ENCODE data around the gene GGT6.
A peak's percentile ranks its signal among the peaks of the same experiment; 100 is the strongest.

The GGT6 gene

DNA sequence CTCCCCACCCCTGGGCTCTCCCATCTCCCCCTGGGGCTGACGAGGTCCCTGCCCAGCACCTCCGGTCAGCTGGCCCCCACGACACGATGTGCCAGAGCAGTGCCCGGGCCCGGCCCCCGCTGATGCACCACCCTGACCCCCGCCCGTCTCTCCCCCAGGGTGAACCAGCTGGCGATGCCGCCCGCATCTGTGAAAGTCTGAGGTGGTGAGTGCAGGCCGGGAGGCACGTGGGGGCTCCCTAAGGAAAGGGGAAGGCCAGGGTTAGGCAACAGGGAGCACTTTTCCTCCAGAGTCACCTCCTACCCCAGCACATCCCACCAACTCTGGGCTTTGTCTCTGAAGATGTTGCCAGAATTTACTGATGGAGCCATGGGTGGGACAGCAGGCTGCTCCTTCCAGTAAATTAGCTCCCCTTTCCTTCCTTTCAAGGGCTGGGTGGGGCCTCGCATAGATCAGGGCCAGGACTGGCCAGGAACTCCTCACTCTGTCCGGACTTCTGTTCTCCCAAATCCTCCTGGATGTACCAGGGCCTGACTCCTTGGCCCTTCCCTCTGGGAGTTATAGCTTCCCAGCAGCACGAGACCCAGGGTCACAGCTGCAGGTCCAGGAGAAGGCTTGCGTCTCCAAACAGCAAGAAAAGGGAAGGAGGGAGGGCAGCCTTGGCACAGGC lies 23.5 kb downstream of the GGT6 start:
- DNase-seq = no peak

DNA sequence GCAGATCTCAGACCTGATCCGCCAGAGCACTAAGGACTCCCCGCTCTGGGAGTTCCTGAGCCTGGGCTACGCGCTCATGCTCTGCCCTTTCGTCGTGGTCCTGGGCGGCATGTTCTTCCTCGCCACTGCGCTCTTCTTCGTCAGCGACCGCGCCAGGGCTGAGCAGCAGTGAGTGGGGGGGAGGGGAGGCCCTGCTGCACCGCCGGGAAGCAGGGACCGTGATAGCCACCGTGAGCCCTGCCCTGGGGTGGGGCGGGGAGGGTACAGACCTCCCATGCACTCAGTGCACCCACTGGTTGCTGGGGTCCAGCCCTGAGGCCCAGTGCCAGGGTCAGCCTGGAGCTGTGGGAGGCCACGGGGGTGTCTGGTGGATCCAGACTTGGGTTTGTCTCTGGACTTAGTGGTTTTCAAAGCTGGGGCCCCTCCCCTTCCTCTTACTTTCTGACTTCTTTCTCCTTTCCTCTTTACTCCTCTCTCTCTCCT lies 24.1 kb downstream of the GGT6 start:
- DNase-seq = no peak

DNA sequence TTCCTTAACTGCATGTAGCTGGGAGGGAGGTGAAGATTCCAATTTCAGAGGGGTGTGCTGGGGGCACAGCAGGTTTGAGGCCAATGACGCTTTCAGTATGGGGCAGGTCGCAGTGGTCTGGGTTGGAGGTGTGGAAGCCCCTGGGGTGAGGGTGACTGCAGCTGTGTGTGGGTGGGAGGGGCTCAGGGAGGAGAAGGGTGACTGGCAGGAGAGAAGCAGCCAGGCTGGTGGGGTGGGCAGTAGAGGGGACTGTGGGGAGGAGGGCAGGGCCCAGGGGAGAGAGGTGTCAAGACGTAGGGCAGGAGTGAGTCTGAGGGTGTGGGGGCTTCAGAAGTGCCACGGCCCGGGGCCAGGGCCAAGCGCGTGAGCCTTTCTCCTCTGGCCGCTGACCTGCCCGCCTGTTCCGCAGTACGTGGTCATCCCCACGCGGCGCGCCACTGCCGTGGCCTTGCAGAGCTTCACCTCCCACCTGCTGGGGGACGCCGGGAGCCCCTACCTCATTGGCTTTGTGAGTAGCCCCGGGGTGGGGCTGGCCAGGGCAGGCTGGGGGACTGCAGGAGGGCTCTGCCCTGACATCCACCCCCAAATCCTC lies 24.6 kb downstream of the GGT6 start:
- DNase-seq = no peak

DNA sequence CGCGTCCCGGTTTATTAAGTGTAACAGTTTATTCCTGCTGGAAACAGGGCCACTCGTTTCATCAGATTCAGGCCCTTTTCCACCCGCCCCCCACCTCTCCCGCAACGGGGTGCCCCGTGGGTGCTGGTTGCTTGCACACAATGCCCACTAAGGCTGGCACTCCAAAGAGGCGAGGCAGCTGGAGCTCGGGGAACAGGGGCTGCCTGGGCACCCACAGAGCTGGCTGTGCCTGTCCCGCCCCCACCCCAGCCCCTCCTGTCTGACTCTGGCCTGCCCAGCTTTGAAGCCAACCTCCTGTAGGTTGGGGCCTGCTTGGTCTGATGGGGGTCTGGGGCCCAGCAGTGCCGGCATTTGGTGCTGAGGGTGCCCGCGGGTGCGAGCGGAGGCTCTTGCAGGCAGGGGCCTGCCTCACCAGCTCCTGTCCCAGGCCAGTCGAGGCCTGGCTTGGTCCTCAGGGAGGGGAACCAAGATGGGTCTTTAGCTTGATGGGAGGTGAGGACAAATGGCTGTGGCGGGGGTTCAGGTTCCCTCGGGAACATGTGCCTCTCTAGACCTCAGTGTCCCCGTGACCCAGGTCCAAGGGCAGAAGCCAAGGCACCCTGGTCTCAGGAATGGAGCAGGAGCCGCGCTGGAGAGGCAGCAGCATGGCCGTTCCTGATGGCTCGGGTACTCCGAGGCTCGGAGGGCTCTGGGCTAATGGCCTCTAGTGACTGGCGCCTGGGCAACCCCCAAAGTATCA lies 25.3 kb downstream of the GGT6 start:
- DNase-seq = no peak

DNA sequence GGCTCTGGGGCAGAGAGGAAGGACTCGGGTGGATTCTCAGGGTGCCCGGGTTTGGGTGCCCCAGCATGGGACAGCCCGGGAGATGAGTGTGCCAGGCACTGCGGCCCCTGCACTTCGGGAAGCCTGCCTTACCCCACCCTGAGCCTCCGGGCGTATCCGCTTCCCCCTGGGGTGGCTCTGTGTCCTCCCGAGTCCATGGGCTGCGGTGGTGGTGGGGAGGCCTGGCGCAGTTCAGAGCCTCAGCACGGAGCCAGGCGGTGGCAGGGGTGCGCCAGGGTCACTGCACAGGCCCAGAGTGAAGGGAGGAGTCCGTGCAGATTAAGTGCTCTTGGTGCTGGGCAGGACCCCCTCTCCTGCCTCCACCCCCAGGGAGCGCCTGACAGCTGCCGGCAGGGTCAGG lies 25.9 kb downstream of the GGT6 start:
- DNase-seq = no peak

GRCh38 chr17:4533523-4534504 lies 26.6 kb downstream of the GGT6 start:
- peak; percentile 30 for DNase-seq

DNA sequence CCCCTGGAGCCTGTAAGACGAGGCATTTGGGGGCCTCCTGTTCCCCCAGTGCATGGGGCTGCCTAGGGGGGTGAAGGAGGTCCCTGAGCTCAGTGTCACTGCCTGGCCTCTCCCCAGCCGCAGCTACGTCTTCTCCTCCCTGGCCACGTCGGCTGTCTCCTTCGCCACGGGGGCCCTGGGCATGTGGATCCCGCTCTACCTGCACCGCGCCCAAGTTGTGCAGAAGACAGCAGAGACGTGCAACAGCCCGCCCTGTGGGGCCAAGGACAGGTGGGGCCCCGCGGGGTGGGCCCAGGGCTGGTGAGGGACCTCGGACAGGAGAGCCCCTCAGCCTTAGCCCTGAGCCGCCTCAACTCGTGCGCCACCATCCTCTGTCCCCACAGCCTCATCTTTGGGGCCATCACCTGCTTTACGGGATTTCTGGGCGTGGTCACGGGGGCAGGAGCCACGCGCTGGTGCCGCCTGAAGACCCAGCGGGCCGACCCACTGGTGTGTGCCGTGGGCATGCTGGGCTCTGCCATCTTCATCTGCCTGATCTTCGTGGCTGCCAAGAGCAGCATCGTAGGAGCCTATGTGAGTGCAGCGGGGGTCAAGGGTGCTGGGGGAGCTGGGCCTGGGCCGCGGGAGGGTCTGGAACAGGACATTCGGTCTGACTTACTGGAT lies 27.4 kb downstream of the GGT6 start:
- DNase-seq = no peak

DNA sequence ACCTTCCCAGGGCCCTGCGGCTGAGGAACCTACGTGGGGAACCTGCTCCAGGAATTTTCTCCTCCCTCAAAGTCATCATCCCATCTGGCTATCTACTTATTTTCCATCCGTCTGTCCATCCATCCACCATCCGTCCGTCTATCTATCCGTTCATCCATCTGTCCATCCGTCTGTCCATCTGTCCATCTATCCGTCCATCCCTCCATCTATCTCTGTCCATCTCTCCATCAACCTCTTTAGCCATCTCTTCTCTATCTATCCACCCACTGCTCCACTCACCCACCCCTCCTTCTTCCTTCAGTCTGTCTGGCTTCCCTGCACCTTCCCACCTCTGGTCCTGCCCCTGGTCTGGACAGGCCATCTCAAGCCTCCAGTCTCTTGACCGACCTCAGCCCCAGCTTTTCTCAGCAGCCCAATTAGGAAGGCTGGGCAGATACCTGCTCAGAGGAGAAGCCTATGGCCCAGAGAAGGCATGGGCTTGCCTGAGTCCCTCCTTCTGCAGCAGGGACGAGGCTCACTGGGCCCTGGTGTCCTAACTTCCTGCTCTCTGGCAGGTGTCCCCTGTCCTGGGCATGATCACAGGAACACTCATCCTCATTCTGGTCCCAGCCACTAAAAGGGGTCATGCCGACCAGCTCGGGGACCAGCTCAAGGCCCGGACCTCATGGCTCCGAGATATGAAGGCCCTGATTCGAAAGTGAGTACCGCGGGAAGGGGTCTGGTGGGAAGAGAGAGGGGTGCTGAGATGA lies 28.2 kb downstream of the GGT6 start:
- no peak for DNase-seq

- DNase-seq = no peak
These were observed 29.3 kb downstream of the GGT6 start for GRCh38 chr17:4530799-4531730.

DNA sequence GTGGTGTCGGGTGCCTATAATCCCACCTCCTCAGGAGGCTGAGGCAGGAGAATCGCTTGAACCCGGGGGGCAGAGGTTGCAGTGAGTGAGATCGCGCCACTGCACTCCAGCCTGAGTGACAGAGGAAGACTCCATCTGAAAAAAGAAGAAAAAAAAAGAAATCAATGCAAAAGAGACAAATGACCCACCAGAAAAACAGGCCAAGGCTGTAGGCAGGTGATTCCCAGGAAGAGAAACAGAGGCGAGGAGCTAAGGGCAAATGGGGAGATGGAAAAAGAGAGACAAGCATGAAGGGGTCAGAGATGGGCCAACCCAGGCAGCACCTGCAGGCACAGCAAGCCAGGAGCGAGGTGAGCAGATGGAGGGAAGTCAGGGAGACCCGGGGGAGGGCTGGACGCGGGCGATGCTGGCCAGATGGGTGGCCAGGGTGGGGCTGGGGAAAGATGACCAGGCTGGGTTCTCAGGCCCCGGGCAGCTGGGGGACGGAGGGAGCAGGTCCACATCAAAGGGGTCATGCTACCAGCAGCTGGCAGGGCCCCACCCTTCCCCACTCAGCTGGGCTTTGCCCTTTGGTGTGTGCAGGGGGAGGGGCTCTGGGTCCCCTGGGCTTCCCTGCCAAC lies 30.7 kb downstream of the GGT6 start:
- DNase-seq = no peak

- no peak for DNase-seq
These were observed 32.7 kb downstream of the GGT6 start for GRCh38 chr17:4527566-4528125.

GRCh38 chr17:4527134-4527533 lies 33.2 kb downstream of the GGT6 start:
- DNase-seq = no peak

DNA sequence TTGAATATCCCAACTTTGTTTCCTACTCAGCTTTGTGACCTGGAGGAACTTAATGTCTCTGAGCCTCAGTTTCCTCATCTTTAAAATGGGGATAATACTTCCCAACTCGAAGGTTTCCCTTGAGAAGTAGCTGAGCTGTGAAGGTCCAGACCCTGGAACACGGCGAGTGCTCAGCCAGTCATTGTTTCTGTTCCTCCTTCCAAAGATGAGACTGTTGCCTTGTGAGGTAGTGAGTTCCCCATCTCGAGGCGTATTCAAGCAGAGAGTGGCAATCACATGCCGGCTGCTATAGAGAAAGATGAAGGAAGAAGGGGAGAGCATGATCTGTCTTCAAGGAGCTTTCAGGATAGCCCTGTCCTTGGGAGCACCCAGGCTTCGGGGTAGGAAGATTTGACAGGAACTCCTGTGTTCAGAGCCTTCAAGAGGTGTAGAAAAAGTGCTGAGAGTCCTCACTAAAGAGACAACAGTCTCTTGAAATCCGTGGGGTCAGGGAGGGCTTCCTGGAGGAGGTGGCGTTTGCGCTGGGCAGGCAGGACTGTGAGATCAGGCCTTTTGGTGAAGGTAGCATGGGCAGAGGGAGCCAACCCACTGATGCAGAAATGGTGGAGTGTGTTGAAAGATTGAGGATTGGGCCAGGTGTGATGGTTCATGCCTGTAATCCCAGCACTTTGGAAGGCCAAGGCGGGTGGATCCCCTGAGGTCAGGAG lies 34.5 kb downstream of the GGT6 start:
- DNase-seq = no peak

GRCh38 chr17:4523946-4524345 lies 36.4 kb downstream of the GGT6 start:
- no peak for DNase-seq

DNA sequence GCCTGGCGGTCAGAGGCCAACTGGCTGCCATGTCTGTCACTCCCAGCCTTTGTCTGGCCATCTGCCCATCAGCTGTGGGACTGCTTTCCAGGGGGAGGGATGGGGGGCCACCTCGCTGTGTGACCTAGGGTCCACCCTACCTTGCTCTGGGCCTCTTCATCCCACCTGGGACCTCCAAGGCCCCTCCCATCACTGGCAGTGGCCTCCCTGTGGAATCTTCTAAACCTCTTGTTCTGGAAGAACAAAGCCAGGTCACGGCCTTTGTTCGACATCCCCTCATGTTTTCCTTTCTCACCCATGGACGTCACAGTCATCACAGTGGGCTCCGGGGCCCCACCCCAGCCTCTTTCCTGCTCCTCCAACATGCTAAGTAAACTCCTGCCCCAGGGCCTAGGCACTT lies 37.7 kb downstream of the GGT6 start:
- no peak for DNase-seq

- DNase-seq = no peak
These were observed 39.3 kb downstream of the GGT6 start for GRCh38 chr17:4520894-4521600.

DNA sequence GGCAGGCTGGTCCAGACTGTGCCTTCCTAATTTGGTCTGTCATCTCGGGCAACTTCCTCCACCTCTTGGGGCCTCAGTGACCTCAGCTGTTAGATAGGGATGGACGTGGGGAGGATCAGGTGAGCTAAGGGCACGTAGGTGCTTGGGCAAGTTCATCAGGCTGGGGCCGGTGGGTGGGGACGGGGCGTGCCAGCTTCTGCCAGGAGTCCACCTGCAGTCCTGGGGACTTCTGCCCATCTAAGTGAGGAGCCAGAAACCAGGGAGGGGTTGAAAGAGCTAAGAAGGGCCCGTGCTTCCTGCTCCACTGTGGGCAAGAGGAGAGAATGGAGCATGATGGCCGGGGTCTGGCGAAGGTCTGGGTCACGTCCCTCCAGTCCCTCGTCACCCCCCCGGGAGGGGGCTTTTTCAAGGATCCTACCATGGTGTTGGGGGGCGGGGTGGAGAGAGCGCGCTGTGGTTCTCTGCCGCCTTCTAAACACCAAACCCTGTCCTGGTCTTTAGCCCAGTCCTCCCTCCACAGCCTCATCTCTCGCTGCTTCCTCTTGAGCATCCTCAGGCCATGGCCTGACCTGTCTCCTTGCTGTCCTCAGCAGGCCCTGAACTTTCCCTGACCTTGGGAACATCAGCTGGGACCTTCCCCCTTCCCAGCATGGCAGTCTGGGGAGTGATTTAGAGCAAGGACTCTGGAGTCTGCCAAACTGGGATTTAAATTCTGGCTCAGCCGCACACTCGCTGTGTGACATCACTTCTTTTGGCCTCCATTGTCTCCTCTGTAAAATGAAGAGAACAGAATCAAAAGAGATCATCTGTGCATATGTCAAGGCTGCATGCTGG lies 40.1 kb downstream of the GGT6 start:
- no peak for DNase-seq

All from NCI-H69 (cell line).